HG02798 (cell line): ENCODE data around the gene ABCA13.

Experiments
- ATAC-seq: cut with Tn5 transposase; IDR thresholded peaks from one replicate; pipeline ENCODE4 v1.9.1; 2021; ENCODE audit warnings: mild to moderate bottlenecking; ENCODE audit not compliant: unreplicated experiment, poor library complexity

The ABCA13 gene

DNA sequence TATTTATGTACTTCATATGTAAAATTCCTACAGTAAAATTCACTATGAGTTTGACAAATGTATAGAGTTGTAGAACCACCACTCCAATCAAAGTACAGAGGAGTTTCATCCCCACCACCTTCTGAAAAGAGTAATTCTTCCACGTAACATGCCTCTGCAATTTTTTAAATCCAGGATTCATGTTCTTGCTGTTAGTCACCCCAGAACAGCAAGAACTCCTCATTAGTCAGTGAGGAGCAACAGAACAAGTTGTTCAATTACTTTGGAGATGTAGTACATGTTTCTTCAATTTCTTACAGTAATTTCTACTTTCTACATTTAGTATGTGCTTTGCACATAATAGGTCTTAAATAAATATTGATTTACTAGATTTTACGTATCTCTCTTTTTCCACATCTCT, 248.1 kb downstream of the ABCA13 start:
- ATAC-seq, result no peak

DNA sequence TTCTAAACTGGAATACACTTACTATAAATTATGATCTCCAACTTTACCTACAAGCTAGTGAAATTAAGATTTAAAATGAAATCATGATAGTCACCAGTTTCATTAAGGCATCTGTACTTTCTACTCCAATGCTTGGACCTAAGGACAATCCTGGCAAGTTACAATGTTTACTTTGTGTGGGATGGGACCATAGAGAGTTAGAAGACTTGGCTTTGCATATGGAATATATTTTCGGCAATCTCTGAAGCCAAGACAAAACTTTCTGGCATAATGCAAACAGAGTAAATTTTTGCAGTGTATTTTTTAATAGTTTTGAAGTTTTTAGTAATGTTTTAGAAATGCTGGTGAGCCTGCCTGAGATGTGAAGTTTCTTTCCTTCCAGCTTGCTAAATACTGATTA, 248.9 kb downstream of the ABCA13 start:
- ATAC-seq, result no peak

DNA sequence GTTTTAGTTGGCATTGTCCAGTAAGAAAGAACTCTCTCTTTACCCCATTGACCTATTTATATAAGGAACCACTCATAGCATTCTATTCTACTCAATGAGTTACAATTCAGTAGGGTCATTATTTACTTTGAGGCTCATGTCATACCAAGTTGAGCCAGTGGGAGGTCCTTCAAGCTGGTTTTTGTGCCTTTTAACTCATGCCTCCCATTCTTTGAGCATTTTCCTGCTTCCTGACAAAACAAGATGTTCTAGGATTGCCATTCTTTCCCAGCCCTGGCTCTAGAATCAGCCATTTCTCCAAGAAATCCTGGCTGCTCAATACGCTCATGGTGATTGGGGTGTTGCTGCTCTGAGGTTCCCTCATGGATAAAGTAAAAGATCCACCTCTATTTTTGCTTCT, 250.1 kb downstream of the ABCA13 start:
- ATAC-seq, result no peak

DNA sequence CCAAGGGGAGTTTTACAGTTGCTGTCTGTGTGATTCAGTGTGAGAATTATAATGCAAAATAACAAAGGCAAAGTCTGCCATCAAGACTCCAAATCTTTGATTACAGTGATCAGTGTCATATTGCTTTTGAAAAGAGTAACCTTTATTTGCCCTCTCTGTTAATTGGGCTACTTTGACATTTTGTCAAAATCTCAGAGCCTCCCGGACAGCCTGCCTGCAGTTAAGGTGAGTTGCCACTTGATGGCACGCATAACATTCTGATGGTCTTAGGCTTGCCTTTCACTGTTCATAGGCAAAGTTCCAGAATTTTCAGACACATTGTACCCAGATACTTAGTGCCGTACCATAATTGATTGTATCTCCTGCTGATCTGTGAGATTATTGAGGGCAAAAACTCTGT, 253.5 kb downstream of the ABCA13 start:
- peak; percentile 55 for ATAC-seq

DNA sequence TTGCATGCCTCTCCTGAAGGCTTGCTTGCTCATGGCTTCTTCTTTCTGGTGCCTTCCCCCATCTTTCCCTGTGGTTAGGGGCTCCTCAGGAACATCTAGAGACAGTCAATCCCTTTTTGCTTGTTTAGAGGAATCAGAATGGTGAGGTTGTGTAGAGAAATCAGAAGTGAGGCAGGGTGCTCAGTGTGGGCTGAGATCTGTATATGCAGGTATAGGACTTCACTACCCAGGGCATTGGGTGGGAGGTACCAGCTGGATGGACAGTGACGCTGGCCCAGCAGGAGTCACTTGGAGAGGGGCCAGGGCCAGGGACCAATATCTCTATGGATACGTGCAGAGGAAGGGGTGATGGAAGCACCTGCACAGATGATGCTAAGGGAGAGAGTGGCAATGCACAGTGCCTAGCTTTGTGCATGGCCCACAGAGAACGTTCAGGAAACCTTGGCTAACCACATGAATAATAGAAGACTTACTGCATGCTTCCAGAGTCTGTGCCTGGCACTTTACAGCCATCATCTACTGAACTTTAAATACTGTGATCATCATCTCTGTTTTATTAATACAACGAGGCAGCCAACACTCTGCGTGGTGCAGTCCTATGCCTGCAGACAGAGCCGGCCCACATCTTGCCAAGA, 255.2 kb downstream of the ABCA13 start:
- ATAC-seq, result no peak

DNA sequence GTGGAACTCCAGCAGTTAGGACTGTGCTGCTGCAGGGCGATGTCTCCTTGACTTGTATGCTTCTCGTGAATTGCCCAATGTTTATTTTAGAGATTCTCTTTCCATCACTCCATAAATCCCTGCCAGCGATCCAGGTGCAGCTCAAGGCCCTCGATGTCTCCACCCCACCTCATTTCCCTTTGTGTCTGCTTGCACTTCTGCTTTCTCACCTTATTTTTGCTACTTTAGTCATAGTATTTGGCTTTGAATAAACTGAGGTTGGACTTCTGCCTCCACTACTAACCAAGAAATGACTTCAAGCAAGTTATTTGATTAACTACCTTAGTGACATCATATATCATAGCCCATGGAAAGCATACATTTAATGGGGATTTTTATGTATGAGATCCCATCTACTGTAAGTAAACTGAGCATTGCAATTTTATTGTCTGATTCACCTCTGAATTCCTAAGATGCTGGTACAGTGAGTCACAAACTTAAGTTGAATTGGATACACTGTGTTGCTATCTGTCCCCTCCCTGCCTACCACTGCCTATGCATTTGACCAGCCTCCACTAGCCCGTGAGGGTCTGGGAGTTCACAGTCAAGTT, 255.8 kb downstream of the ABCA13 start:
- ATAC-seq, result no peak

DNA sequence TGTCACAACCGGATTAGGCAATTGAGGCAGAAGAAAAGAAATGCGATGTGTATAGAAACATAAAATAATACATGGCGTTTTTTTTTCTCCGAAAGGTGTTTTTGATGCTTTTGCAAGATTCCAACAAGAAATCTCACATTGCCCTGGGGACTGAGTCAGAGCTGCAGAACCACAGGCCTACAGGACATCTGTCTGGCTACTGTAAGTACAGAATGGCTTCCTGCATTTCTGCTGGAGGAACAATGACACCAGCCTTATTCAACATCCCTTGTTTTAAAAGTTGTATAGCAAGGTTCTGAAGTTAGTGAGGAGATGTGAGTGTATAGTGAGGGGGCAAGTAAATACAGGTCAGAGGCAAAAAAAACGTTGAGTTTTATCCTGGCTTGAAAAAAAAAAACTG, 256.4 kb downstream of the ABCA13 start:
- ATAC-seq, result no peak

DNA sequence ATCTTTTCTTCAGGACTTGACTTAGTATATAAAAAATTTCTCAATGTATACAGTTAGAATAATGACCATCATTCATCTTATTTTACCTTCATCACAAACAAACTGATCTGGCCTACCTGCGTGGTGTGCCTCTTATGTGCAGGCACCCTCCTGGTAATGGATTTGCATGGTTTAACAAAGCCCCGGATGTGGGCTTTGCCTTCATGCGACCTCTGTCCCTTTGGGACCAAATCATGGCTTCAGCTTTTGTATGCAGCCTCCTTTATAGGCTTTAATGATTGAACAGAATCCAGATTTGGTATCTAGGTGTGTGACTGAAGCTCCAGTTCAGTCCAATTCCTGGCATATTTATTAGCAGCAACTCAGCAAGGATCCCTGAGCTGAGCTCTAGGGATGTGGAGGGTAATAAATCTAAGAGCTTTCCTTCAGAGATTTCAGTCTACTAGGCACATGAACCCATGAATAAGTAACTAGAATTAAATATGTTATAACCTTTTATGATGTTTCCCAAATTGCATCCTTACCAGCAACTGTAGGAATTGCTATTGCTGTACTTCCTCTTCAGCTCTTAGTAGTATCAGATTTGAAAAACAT, 256.9 kb downstream of the ABCA13 start:
- no peak for ATAC-seq

DNA sequence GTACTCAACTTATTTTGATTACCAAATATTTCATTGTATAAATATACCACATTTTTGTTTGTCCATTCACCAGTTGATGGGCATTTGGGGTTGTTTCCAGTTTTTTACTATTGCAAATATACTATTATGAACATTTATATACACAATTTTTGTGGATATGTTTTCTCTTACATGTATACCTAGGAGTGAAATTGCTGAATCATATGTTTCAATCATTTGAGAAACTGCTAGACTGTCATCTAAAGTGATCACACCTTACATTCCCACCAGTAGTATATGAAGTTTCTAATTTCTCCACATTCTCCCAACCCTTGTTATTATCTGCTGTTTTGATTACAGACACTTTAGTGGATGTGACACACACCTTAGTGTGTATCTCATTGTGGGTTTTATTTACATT, 257.9 kb downstream of the ABCA13 start:
- ATAC-seq, result no peak

DNA sequence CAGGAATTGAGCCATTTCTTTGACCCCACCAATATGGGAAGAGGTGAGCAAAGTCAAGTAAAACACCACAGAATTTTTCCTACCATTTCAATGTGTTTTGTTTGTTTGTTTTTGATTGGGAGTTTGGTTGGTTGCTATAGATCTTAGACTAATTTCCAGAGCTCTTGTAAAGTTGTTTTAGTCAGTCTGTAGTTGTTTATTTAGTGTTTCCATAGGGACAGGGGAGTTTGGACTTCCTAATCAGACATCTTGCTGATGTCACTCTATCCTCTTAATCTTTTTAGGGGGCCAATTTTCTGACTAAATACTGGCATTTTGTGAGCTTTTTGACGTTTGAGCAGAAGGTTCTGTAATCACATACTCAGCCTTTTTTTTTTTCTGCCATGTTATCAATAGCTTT, 266.9 kb downstream of the ABCA13 start:
- no peak for ATAC-seq

DNA sequence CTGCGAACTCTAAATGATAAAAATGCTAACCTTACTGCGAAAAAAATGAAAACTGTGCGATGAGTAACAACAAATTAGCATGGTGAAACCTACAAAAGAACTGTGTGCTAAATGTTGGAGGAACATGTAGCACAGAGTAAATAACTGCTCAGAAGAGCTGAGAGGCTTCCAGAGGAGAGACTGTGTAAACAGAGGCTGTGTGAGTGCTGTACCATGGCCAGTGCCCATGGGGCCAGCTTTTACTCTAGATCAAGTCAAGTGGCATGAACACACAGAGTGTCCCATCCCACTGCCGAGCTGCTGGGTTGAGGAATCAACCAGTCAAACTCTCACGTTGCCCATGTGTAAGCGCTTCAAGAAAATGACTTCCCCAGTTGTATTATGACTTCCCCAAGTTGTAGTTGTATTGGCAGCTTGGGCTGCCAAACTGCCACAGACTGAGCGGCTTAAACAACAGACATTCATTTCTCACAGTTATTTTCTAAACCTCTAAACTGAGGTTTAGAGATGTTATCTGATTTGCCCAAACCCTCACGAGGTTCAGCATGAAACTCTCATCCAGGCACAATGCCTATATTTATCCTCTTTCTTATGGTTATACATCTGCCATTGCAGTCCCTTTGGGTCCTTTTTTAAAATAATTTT, 270.7 kb downstream of the ABCA13 start:
- ATAC-seq, result no peak

DNA sequence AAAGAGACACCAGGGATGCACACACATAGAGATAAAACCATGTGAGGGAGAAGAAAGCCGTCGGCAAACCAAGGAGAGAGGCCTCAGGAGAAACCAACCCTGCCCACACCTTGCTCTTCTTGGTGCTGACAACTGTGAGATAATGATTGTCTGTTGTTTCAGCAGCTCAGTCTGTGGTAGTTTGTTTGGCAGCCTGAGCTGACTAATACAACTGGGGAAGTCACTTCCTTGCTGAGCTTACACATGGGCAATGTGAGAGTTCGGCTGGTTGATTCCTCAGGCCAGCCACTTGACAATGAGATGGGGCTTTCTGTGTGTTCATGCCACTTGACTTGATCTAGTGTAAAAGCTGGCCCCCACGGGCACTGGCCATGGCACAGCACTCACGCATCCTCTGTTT, 271.8 kb downstream of the ABCA13 start:
- no peak for ATAC-seq

DNA sequence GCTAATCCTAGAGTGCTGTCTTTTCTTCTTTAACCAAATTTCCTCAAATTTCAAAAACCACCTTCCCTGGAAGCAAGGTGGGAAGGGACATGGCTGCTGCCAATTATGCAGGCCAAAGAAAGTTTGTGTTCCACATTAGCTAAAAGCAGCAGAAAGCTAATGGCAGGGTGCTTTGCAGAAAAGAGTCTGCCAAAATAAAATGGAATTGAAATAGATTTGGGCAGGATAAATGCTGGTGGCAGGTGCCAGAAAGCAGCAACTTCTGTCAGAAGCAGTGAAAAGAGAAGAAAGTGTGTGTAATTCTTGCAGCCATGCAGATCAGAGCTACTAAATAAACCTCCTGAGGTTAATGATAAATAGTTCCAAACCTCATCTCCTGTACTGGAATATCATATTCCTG, 275.5 kb downstream of the ABCA13 start:
- ATAC-seq, result no peak

DNA sequence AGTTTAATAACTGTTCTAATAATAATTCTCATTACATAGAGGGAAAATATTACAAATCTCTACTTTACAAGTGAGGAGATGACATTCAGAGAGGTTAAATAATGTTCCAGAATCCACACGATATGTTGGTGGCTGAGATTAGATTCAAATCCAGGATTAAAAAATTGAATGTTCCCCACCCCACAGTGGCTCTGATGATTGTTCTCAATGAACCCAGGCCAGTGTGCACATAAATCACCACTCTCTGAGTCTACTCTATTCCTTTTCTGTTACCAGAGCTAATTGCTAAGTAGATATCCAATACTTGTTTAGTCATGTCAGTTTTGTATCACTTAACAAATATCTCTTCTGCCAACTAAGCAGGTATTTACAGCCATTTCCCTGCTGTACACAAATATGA, 281.0 kb downstream of the ABCA13 start:
- no peak for ATAC-seq

DNA sequence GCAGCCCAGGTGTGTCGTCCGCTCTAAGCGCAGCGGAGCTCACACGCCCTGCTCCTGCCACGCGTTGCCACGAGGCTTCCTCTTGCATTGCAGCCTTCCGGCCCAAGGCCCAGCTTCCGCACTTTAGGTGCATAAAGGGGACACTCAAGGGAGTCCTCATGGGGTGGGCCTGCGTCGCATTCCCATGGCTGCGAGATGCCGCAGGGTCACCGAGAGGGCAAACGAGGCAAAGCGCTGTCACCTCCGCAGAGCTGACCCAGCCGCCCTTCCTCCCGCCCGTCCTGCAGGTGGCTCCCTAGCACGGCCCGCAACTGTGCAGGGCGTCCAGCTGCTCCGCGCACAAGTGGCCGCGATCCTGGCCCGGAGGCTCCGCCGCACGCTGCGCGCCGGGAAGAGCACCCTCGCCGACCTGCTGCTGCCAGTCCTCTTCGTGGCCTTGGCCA, 283.5 kb downstream of the ABCA13 start:
- ATAC-seq, result no peak

DNA sequence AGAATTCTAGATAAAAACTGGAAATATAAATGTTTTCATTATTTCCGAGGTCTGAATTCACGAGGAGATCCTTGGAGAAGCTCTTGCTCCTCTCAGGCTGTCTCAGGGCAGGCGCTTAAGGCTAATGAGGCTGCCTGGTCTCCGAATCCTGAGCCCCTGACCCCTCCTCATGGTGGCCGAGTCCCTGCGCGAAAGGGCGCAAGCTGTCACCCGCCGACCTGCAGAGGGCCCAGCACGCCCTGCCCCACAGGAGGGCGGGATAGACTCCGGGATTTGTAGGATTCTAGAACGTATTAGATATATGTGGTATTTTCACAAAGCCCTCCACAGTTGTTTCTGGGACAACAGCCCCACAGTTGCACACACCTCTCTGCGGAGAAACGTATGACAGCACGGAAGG, 284.1 kb downstream of the ABCA13 start:
- ATAC-seq, result no peak

DNA sequence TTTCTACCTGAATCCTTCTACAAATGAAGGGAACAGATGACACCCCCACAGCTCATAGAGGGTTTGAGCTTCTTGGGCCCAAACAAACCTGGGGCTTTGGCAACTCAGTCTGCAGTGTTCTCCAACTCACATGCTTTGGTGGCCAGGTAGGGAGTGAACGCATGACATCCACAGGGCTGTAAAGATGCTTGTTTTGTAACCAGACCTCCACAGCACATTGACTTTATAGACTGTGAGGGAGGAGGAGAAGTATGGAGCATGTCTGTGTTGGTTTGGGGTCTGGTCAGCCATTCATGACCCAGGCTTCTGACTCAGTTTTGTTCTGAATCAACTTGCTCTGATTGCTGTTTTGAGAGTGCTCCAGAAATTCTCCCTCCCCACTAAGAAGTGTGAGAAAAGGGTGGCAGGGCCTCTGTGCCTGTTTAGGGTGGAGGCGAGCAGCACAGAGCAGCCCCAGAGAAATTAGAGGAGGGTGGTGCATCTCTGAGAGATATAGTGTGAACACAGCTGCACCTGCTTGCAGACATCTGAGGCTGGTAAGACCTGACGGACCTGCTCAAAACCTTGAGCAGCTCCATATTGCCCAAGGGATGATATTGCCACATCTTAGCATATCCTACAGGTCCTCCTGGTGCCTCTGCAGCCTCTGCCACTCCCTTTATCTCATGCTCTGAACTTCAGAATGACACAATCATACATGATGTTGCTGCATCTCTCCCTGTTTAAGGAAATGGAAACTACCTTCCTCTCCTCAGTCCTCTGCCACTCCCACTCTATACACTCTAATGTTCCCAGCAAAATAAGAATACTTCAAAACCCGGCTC, 287.7 kb downstream of the ABCA13 start:
- no peak for ATAC-seq

DNA sequence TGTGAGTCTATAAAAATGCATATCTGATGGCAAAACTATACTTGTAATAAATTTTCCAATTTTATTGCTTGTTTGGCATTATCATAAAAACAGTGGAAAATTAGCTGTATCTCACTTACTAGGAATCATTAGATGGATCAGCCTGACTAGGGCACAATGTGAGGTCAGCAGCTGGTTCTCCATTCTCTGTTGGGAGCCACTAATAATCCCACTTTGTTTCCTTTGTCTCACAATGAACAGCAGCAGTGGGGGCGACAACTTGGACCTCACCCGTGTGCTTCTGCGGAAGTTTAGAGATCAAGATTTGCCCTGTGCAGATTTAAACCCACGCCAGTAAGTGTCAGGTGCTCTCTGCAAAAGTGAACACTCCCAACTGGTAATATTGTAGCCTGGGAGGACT, 295.5 kb downstream of the ABCA13 start:
- ATAC-seq, result no peak

DNA sequence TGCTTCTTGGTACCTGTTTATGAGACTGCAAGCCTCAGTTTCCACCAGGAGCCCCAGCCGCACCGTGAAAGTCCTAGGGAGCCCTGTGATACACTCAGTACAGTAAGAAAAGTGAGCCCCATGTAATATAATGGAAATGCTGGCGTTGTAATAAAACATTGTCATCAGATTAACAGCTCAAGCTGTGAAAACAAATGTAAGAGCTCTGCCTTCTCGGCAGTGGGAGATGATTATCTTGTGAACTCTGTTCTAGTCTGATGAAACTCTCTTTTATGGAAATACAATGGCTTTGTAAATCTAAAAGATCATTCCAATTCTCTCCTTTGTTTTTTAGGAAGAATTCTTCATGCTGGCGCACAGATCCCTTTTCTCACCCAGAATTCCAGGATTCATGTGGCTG, 299.9 kb downstream of the ABCA13 start:
- ATAC-seq, result no peak

DNA sequence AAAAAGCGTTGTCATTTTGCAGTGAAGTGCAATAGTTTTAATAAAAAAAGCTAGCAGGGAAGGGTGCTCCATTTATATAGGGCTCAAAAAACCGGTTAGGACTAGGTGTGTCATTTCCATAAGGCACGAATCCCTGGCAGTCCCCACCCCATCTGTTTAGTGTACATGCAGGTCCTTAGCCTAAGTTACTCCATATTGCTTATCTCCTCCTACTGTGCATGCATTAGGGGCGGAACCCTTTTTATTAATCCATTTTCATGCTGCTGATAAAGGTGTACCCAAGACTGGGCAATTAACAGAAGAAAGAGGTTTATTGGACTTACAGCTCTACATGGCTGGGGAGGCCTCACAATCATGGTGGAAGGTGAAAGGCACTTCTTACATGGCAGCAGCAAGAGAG, 301.4 kb downstream of the ABCA13 start:
- ATAC-seq, result no peak
